ENCODE data around the gene PPM1G. TPM values are rescaled to one million over a fixed set of nuclear protein-coding genes. Genes with fewer than 3 reads are reported as not detected.

The PPM1G gene
- polyA plus RNA-seq, 3 donors from 2014 or later: 71.3 to 116 (median 104) TPM

Other genes with a start within 250 kb of the PPM1G start
- gene ATRAID, start 197.6 kb downstream of the PPM1G start, polyA plus RNA-seq: 100 to 1,000 TPM; 264 to 391 (median 388) TPM
- 10 to 100 TPM in 2 of 3 donors, 1 to 10 TPM in 1; 5.3 to 15.1 (median 11.5) TPM for gene SLC5A6, start 197.3 kb downstream of the PPM1G start, polyA plus RNA-seq
- 10 to 100 TPM in 1 of 3 donors, 1 to 10 TPM in 2; 6.9 to 17.8 (median 8.5) TPM for gene CAD, start 192.2 kb downstream of the PPM1G start, polyA plus RNA-seq
- not detected for gene SLC30A3, start 146.5 kb downstream of the PPM1G start, polyA plus RNA-seq
- gene DNAJC5G, start 134.2 kb downstream of the PPM1G start, polyA plus RNA-seq: not detected
- under 1 TPM; 0.12 to 0.49 (median 0.48) TPM for gene TRIM54, start 127.2 kb downstream of the PPM1G start, polyA plus RNA-seq
- gene UCN, start 101.1 kb downstream of the PPM1G start, polyA plus RNA-seq: under 1 TPM in 1 of 3 donors, not detected in 2; 0.66 TPM
- gene MPV17, start 86.5 kb downstream of the PPM1G start, polyA plus RNA-seq: 100 to 1,000 TPM; 101 to 276 (median 130) TPM
- 10 to 100 TPM; 22.1 to 43.7 (median 34.7) TPM for gene GTF3C2, start 52.8 kb downstream of the PPM1G start, polyA plus RNA-seq
- gene EIF2B4, start 39.3 kb downstream of the PPM1G start, polyA plus RNA-seq: 10 to 100 TPM; 21.3 to 33.1 (median 24.7) TPM
- gene SNX17, start 39.0 kb downstream of the PPM1G start, polyA plus RNA-seq: 100 to 1,000 TPM; 236 to 321 (median 261) TPM
- 1 to 10 TPM; 2.2 to 6.3 (median 2.7) TPM for gene ZNF513, start 28.9 kb downstream of the PPM1G start, polyA plus RNA-seq
- 100 to 1,000 TPM in 2 of 3 donors, 10 to 100 TPM in 1; 85.7 to 154 (median 147) TPM for gene NRBP1, start 19.0 kb upstream of the PPM1G start, polyA plus RNA-seq
- gene KRTCAP3, start 32.8 kb upstream of the PPM1G start, polyA plus RNA-seq: under 1 TPM in 1 of 3 donors, not detected in 2; 0.63 TPM
- gene IFT172, start 80.2 kb upstream of the PPM1G start, polyA plus RNA-seq: 1 to 10 TPM in 2 of 3 donors, under 1 TPM in 1; 0.76 to 8.4 (median 3.1) TPM
- not detected for gene FNDC4, start 85.6 kb upstream of the PPM1G start, polyA plus RNA-seq
- gene GCKR, start 87.2 kb upstream of the PPM1G start, polyA plus RNA-seq: not detected
- 10 to 100 TPM; 17.4 to 23.4 (median 23.3) TPM for gene ZNF512, start 173.5 kb upstream of the PPM1G start, polyA plus RNA-seq
- 1 to 10 TPM in 2 of 3 donors, not detected in 1; 1.1 to 2.9 TPM for gene CCDC121, start 219.4 kb upstream of the PPM1G start, polyA plus RNA-seq
- 100 to 1,000 TPM in 1 of 3 donors, 10 to 100 TPM in 2; 89.9 to 125 (median 92.1) TPM for gene GPN1, start 219.5 kb upstream of the PPM1G start, polyA plus RNA-seq